Effector memory CD4-positive, alpha-beta T cell (primary cell): ENCODE results near the gene AP1AR.

Experiments
- DNase-seq, 3 donors: peaks; one replicate each; pipeline ENCODE4 v3.0.0-alpha.2; 2020
- H3K27ac ChIP-seq: 2 replicates; pipeline ENCODE4 v1.7.0; 2013; ENCODE audit warnings: mild to moderate bottlenecking, low read length, moderate library complexity; ENCODE audit not compliant: insufficient read depth, poor library complexity, severe bottlenecking
- H3K27me3 ChIP-seq: replicated peaks from 2 replicates; pipeline ENCODE4 v1.7.0; 2013; ENCODE audit warnings: mild to moderate bottlenecking, low read length; ENCODE audit not compliant: insufficient read depth, control insufficient read depth, poor library complexity, severe bottlenecking
- H3K36me3 ChIP-seq: 2 replicates; pipeline ENCODE4 v1.7.0; 2013; ENCODE audit warnings: mild to moderate bottlenecking, low read length, moderate library complexity; ENCODE audit not compliant: control insufficient read depth, insufficient read depth
- H3K4me1 ChIP-seq: 2 replicates; pipeline ENCODE4 v1.7.0; 2013; ENCODE audit warnings: low read length, mild to moderate bottlenecking; ENCODE audit not compliant: control insufficient read depth, insufficient read depth, poor library complexity, severe bottlenecking
- H3K4me3 ChIP-seq: 2 replicates; pipeline ENCODE4 v1.7.0; 2013; ENCODE audit warnings: low read length, low read depth, mild to moderate bottlenecking; ENCODE audit not compliant: insufficient read depth, poor library complexity, severe bottlenecking
- H3K9me3 ChIP-seq: 2 replicates; pipeline ENCODE4 v1.7.0; 2013; ENCODE audit warnings: mild to moderate bottlenecking, low read length, moderate library complexity; ENCODE audit not compliant: control insufficient read depth
- total RNA-seq, 3 donors: gene quantifications; one replicate each; lab custom pipeline; 2026; lab: John Stamatoyannopoulos, UW

Gene AP1AR, protein sequence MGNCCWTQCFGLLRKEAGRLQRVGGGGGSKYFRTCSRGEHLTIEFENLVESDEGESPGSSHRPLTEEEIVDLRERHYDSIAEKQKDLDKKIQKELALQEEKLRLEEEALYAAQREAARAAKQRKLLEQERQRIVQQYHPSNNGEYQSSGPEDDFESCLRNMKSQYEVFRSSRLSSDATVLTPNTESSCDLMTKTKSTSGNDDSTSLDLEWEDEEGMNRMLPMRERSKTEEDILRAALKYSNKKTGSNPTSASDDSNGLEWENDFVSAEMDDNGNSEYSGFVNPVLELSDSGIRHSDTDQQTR
- 14.6 to 20.2 (median 17.4) reads per million in 3 donors for total RNA-seq

DNA sequence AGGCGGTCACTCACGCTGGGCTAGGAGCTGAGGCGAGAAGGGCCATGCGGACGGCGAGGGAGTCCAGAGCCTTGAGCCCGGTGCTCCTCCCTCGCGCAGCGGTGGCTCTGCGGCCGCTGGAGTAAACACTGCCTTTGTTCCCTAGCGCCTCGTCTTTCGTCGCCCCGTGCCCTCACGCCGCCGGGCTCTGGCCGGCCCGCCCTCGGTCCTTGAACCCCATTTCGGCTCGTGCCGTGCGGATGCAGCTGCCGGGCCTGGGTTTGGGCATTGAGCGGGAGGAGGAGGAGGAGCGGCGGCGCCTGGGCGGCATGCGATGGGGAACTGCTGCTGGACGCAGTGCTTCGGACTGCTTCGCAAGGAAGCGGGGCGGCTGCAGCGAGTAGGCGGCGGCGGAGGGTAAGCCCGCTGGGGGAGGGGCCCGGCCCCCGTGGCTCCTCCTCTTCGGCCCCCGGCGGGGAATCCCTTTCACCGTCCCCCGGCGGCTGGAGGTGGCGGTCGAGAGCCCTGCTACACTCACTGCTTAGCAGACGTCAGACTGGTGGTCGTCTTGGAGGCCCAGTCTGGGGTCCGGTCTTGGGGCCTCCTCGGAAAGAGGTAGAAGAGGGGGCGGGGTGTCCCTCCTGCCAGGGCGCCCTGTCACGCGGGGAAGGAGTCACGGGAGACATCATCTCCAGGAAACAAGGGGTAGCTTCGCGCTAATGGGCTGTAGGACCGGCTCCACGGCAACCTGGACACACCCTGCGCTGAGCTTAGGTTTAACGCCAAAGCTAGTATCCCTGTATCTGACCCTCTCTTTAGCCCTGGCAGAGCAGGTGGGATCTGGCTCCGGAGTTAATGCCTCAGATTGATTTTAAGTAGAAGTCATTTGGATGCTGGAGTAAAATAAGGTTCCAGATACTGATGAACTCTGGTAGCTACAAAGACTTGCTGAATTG, at the start of gene AP1AR:
TSS of gene AP1AR (plus strand) at position 9 of the 935 bp plus-strand sequence. CDS start at position 314, 305 bp downstream.
- H3K27me3 ChIP-seq: no peaks in the 10 kb centered on the region
- no peaks in the 10 kb centered on the region for H3K9me3 ChIP-seq
- peak; percentile 72 to 77 (median 72) for DNase-seq
- no peaks in the 10 kb centered on the region for H3K36me3 ChIP-seq
- H3K4me1 ChIP-seq: peaks cover 10% of the 10 kb centered on the region
- peak within 1 kb of the TSS; percentile 97 for H3K4me3 ChIP-seq
- H3K27ac ChIP-seq: peak within 1 kb of the TSS; percentile 95

DNA sequence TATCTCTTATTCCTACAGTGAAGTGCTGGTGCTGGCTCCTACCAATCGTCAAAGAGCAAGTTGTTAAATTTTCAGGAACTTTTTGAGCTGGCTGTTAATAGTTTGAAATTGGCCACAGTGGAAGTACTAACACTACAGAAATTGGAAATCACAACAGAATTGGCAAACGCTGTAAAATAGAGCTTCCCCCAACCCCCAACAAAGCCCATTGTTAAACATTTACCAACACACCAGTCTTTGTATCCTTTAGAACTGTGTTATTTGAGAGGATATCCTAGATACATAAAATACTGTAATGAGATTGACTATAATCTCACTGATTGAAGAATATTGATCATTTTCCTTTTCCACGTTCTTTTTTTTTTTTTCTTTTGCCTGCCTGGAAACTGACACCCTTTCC, 49.0 kb upstream of the AP1AR start:
- H3K27me3 ChIP-seq: no peaks in the 10 kb centered on the region
- no peak for DNase-seq
- H3K36me3 ChIP-seq: no peaks in the 10 kb centered on the region
- H3K9me3 ChIP-seq: no peaks in the 10 kb centered on the region
- no peak overlapping the region for H3K27ac ChIP-seq
- H3K4me1 ChIP-seq: no peaks in the 10 kb centered on the region
- no peak overlapping the region for H3K4me3 ChIP-seq

DNA sequence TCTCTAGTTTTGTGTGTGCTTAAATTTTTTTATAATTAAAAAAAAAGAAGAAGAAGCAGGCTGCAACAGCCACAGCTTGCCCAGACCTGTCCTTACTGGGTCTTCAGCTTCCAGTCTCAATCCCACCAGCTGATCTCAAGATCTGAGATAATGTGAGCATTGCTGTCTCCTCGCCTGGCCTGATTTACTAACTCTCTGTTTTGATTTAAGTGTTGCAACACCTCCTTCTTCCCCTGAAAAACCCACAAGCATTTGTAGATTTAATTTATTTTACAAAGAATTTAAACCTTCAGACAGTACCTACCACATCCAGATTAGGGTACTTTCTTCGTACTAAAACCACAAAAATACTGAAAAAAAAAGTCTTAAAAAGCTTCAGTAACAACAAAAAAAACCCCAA, 48.3 kb upstream of the AP1AR start:
- Histone ChIP-seq H3K9me3 (no peaks in the 10 kb centered on the region), H3K4me3 (no peak overlapping the region), H3K36me3 (no peaks in the 10 kb centered on the region), H3K4me1 (no peaks in the 10 kb centered on the region), H3K27ac (no peak overlapping the region), H3K27me3 (no peaks in the 10 kb centered on the region)
- no peak for DNase-seq

DNA sequence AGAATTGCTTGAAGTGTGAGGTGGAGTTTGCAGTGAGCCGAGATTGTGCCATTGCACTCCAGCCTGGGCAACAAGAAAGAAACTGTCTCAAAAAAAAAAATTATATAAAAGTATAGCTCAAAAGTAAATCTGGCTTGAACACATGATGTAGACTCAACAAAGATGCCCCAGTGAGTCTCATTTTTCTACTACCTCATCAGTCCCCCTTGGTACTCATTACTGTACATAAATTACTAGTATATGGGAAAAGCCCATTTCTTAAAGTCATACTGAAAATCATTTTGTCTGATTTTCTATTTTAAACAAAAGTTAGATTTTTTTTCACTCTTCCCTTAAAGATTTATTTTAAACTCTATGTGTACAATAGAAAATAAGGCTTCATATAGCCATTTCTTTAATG, 47.1 kb upstream of the AP1AR start:
- no peaks in the 10 kb centered on the region for H3K36me3 ChIP-seq
- DNase-seq: no peak
- no peak overlapping the region for H3K27ac ChIP-seq
- H3K27me3 ChIP-seq: no peaks in the 10 kb centered on the region
- no peak overlapping the region for H3K4me3 ChIP-seq
- no peaks in the 10 kb centered on the region for H3K9me3 ChIP-seq
- no peaks in the 10 kb centered on the region for H3K4me1 ChIP-seq

DNA sequence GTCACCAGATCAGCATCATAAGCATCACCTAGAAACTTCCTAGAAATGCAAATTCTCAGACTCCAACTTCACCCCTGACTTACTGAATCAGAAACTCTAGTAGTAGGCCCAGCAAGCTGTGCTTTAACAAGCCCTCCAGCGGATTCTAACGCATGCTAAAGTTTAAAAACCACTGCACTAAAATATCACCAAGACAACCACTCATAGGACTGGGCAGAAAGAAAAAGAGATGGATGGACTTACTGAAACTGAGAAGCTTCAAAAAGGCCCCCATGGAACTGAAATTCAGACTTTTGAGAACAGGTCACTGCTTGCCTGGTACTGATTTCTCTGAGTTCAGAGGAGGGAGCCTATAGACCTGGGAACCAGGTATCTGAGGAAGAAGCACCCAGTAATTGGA, 46.3 kb upstream of the AP1AR start:
- DNase-seq: no peak
- Histone ChIP-seq H3K4me1 (no peaks in the 10 kb centered on the region), H3K27me3 (no peaks in the 10 kb centered on the region), H3K4me3 (no peak overlapping the region), H3K27ac (no peak overlapping the region), H3K36me3 (no peaks in the 10 kb centered on the region), H3K9me3 (no peaks in the 10 kb centered on the region)

DNA sequence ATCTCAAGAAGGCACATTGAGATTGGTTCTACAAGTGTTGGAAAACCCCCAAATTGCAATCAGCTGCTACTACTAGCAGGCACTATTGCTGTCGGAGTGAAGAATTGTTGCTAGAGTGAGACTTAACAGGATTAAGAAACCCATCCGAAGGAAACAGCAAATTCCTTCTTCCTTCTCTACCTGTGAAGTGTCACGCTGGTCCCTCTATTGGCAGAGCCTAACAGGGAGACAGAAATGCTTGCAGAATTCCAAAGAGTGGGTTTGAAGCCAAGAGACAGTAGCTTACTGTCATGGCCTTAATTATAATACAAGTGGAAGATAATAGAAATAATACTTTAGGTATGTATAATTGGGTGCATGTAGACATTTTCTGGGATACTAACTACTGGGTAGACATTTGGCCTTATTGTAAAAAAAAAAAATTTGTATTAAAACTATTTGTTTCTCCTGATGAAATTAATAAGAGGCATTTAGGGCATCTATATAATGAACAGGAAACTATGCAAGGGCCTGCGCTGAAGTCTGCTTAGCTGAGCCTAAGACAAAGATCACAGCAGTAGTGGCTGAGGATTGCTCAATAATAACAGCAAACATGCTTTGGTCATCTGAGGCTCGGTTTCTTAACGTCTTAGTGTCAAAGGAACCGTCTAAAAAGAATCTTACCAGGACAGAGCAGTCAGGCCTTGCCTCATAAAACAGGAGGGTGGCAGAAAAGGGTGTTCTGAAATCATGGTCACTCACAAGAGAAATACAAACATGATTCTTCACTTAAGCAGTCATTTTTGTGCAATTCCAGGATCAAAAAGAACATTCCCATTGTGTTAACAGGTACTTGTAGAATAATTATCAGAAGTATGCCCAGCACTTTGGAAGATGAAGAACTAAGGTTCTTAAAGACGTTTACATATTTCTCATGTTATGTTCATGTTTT, 45.6 kb upstream of the AP1AR start:
- no peaks in the 10 kb centered on the region for H3K9me3 ChIP-seq
- no peak for DNase-seq
- no peaks in the 10 kb centered on the region for H3K4me1 ChIP-seq
- no peak overlapping the region for H3K27ac ChIP-seq
- H3K27me3 ChIP-seq: no peaks in the 10 kb centered on the region
- no peaks in the 10 kb centered on the region for H3K36me3 ChIP-seq
- no peak overlapping the region for H3K4me3 ChIP-seq

DNA sequence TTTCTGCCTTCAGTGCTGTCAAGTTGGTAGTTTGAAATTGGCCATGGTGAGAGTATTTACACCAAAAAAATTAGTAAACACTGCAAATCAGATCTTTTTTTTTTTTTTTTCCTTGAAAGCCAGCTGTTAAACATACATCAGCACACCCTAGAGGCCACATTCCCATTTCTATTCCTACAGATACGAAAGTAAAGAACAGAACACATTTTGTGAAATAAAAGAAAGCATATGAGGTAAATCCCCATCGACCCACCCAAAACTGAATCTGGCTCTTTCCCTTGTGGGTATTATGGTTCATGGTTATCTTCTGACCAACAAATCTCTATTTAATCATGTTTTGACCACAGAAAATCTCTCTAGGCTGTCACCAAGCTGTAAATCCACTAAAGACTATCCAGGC, 41.8 kb upstream of the AP1AR start:
- Histone ChIP-seq H3K4me3 (no peak overlapping the region), H3K9me3 (no peaks in the 10 kb centered on the region), H3K4me1 (no peaks in the 10 kb centered on the region), H3K27ac (no peak overlapping the region), H3K36me3 (no peaks in the 10 kb centered on the region), H3K27me3 (no peaks in the 10 kb centered on the region)
- no peak for DNase-seq

DNA sequence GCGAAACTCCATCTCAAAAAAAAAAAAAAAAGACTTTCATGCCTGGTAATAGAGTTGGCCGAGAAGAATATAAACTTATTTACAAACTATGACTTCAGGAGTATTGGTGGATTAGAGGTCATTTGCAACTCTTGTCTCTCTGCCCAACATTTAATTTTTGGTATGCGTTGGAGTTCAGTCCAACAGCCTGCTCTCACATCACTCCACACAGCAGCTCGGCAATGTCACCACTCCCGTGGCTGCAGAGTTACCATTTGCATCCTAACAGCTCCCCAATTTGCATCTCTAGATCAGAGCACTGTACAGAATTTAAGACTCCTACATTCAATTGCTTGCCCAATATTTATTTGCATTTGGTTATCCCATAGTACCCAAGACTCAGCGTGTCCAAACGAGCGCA, 40.9 kb upstream of the AP1AR start:
- Histone ChIP-seq H3K4me1 (no peaks in the 10 kb centered on the region), H3K27ac (no peak overlapping the region), H3K27me3 (no peaks in the 10 kb centered on the region), H3K36me3 (no peaks in the 10 kb centered on the region), H3K9me3 (no peaks in the 10 kb centered on the region), H3K4me3 (no peak overlapping the region)
- DNase-seq: no peak

DNA sequence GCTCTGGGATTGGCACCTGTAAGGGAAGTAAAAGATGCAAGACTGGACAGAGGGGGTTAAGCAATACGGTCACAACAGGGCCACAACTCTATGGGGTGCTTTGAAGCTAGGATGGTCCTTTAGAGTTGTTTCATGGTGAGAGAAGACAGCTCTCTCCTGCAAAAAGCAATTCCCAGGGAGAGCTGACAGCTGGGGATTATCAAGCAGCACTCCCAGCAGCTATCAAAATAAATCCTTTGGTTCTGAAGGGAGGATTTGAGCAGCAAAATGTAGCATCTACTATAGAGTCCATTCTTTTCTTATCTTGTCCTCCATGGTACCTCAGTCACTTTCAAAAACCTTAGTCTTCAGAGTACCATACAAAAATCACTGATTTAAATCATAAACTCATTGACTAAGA, 35.1 kb upstream of the AP1AR start:
- no peak for DNase-seq
- Histone ChIP-seq H3K9me3 (no peaks in the 10 kb centered on the region), H3K4me3 (no peak overlapping the region), H3K27me3 (no peaks in the 10 kb centered on the region), H3K4me1 (no peaks in the 10 kb centered on the region), H3K27ac (no peak overlapping the region), H3K36me3 (no peaks in the 10 kb centered on the region)
